ENCODE measurements around the gene BICRAL.
"Not testable (repeated sequence)": the region's sequence is repeated elsewhere in the genome, so short reads cannot be mapped to it uniquely, and the experiment has no call there.

BICRAL gene

GRCh38 chr6:42902429-42903263 lies 120.8 kb downstream of the BICRAL start:
- not testable (repeated sequence) for DNase-seq

GRCh38 chr6:42904467-42904866 lies 122.6 kb downstream of the BICRAL start:
- DNase-seq, result no peak

- no peak for DNase-seq
These were observed 125.5 kb downstream of the BICRAL start for GRCh38 chr6:42907336-42907735.

GRCh38 chr6:42909835-42910234 lies 128.0 kb downstream of the BICRAL start:
- DNase-seq, result no peak

- peak; percentile 82 for DNase-seq
These were observed 129.5 kb downstream of the BICRAL start for GRCh38 chr6:42911171-42912021.

GRCh38 chr6:42914546-42914945 lies 132.7 kb downstream of the BICRAL start:
- no peak for DNase-seq

GRCh38 chr6:42915732-42916131 lies 133.9 kb downstream of the BICRAL start, which contains the start of gene PTCRA:
Gene PTCRA (plus strand): TSS chr6:42916053. CDS start chr6:42916070, 17 bp downstream.
- no peak for DNase-seq

- no peak for DNase-seq
These were observed 134.4 kb downstream of the BICRAL start for GRCh38 chr6:42916288-42916687.

All from retina (tissue), 1 donor.